ENCODE results near the gene PLIN3.

DNA sequence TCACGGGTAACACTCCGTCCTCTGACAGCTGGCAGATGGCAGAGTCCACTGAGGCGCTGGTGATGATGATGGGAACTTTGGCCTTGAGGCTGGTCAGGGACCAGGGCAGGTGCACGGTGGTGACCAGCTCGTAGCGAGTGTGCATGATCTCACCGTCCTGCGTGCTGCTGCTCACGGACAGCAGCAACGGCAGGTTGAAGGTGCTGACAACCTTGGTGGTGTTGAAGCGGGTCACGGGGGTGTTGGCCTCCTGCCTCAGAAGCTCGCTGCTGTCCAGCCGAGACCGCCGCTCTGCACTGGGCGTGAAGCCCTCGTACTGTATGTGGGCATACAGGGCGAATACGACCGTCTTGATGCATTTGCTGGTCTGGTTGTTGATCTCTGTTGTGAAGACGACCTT lies 23.6 kb upstream of the PLIN3 start:
- TF ChIP-seq POLR2A (IDR thresholded peaks at IDR 0.05) = no peak
- TF ChIP-seq POLR2AphosphoS5 (IDR thresholded peaks at IDR 0.05) = no peak
- TF ChIP-seq, protein P1, sequence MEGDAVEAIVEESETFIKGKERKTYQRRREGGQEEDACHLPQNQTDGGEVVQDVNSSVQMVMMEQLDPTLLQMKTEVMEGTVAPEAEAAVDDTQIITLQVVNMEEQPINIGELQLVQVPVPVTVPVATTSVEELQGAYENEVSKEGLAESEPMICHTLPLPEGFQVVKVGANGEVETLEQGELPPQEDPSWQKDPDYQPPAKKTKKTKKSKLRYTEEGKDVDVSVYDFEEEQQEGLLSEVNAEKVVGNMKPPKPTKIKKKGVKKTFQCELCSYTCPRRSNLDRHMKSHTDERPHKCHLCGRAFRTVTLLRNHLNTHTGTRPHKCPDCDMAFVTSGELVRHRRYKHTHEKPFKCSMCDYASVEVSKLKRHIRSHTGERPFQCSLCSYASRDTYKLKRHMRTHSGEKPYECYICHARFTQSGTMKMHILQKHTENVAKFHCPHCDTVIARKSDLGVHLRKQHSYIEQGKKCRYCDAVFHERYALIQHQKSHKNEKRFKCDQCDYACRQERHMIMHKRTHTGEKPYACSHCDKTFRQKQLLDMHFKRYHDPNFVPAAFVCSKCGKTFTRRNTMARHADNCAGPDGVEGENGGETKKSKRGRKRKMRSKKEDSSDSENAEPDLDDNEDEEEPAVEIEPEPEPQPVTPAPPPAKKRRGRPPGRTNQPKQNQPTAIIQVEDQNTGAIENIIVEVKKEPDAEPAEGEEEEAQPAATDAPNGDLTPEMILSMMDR (IDR thresholded peaks at IDR 0.05) = no peak
- no peak for TF ChIP-seq EP300 (IDR thresholded peaks at IDR 0.05)

Measured in gastroesophageal sphincter (tissue), 3 donors.